ENCODE results near the gene IRGQ.

The IRGQ gene

GRCh38 chr19:43545981-43546380 is 50.0 kb downstream of the IRGQ start:
- TF ChIP-seq CEBPB (IDR thresholded peaks at IDR 0.05): no peak
- no peak for TF ChIP-seq REST (IDR thresholded peaks at IDR 0.05; ENCODE audit: low read depth)
- TF ChIP-seq EP300 (IDR thresholded peaks at IDR 0.05; ENCODE audit: borderline replicate concordance): no peak
- no peak for TF ChIP-seq YY1 (IDR thresholded peaks at IDR 0.05; ENCODE audit: low read depth)
- no peak for TF ChIP-seq USF1 (IDR thresholded peaks at IDR 0.05)
- TF ChIP-seq ZBTB7A (IDR thresholded peaks at IDR 0.05; ENCODE audit: low read depth): no peak
- no peak for TF ChIP-seq TAF1 (IDR thresholded peaks at IDR 0.05; ENCODE audit: low read depth)
- no peak for TF ChIP-seq RAD21 (IDR thresholded peaks at IDR 0.05; ENCODE audit: low read depth)
- TF ChIP-seq TCF12 (IDR thresholded peaks at IDR 0.05; ENCODE audit: low read depth): no peak
- TF ChIP-seq TEAD4 (IDR thresholded peaks at IDR 0.05): no peak
- no peak for TF ChIP-seq FOXM1 (IDR thresholded peaks at IDR 0.05; ENCODE audit: borderline replicate concordance, low read depth)

- TF ChIP-seq TEAD4 (IDR thresholded peaks at IDR 0.05): no peak
- no peak for TF ChIP-seq TAF1 (IDR thresholded peaks at IDR 0.05; ENCODE audit: low read depth)
- TF ChIP-seq REST (IDR thresholded peaks at IDR 0.05; ENCODE audit: low read depth): no peak
- TF ChIP-seq TCF12 (IDR thresholded peaks at IDR 0.05; ENCODE audit: low read depth): no peak
- no peak for TF ChIP-seq CEBPB (IDR thresholded peaks at IDR 0.05)
- TF ChIP-seq MAX (IDR thresholded peaks at IDR 0.05): no peak
- no peak for TF ChIP-seq RAD21 (IDR thresholded peaks at IDR 0.05; ENCODE audit: low read depth)
- no peak for TF ChIP-seq NFIC (IDR thresholded peaks at IDR 0.05)
- TF ChIP-seq EP300 (IDR thresholded peaks at IDR 0.05; ENCODE audit: borderline replicate concordance): no peak
- TF ChIP-seq CREB1 (IDR thresholded peaks at IDR 0.05; ENCODE audit: low read depth): no peak
- TF ChIP-seq YY1 (IDR thresholded peaks at IDR 0.05; ENCODE audit: low read depth): no peak
- no peak for TF ChIP-seq EGR1 (IDR thresholded peaks at IDR 0.05)
- no peak for TF ChIP-seq FOXM1 (IDR thresholded peaks at IDR 0.05; ENCODE audit: borderline replicate concordance, low read depth)
- TF ChIP-seq USF1 (IDR thresholded peaks at IDR 0.05): no peak
Measured at GRCh38 chr19:43545276-43545675, 50.7 kb downstream of the IRGQ start.

- TF ChIP-seq REST (IDR thresholded peaks at IDR 0.05; ENCODE audit: low read depth) (no peak), ZBTB7A (IDR thresholded peaks at IDR 0.05; ENCODE audit: low read depth) (no peak), CREB1 (IDR thresholded peaks at IDR 0.05; ENCODE audit: low read depth) (no peak), TCF12 (IDR thresholded peaks at IDR 0.05; ENCODE audit: low read depth) (no peak), TAF1 (IDR thresholded peaks at IDR 0.05; ENCODE audit: low read depth) (no peak)
Measured at GRCh38 chr19:43544077-43544476, 51.9 kb downstream of the IRGQ start.

GRCh38 chr19:43541920-43542650 is 53.8 kb downstream of the IRGQ start:
- TF ChIP-seq USF1 (IDR thresholded peaks at IDR 0.05) (no peak), TAF1 (IDR thresholded peaks at IDR 0.05; ENCODE audit: low read depth) (no peak), ZBTB7A (IDR thresholded peaks at IDR 0.05; ENCODE audit: low read depth) (no peak), TCF12 (IDR thresholded peaks at IDR 0.05; ENCODE audit: low read depth) (no peak), YY1 (IDR thresholded peaks at IDR 0.05; ENCODE audit: low read depth) (no peak), CEBPB (IDR thresholded peaks at IDR 0.05) (no peak), TEAD4 (IDR thresholded peaks at IDR 0.05) (no peak), FOXM1 (IDR thresholded peaks at IDR 0.05; ENCODE audit: borderline replicate concordance, low read depth) (no peak)
